Ovary (tissue), 9 donors: ENCODE measurements around the gene C1orf74. TPM values are rescaled to one million over a fixed set of nuclear protein-coding genes. Genes with fewer than 3 reads are reported as not detected.

ENCODE experiments used
- DNase-seq, 5 donors: peaks; one replicate each; pipeline ENCODE4 v3.0.0-alpha.2; 2019 to 2020
- H3K27ac ChIP-seq, 2 donors: fragments of 200-600 bp; one replicate each; pipeline versions ENCODE4 v1.5.1 to v1.8.0; 2019 to 2022
- H3K27me3 ChIP-seq: fragments of 200-600 bp; one replicate; pipeline ENCODE4 v1.8.0; 2022
- H3K36me3 ChIP-seq: fragments of 200-600 bp; sonication (generic); one replicate; pipeline ENCODE4 v1.5.1; 2019
- H3K4me1 ChIP-seq: one replicate; pipeline ENCODE4 v1.8.1; 2013; ENCODE audit warnings: mild to moderate bottlenecking, moderate library complexity; ENCODE audit not compliant: insufficient read depth
- H3K4me3 ChIP-seq: fragments of 200-600 bp; sonication (generic); one replicate; pipeline ENCODE4 v1.5.1; 2017
- H3K9me3 ChIP-seq, 2 donors: fragments of 200-600 bp in 1 of 2; sonication (generic) in 1 of 2; one replicate each; pipeline versions ENCODE4 v1.5.1 to v1.8.1; 2013 to 2019; ENCODE audit warnings: mild to moderate bottlenecking in 1 of 2, moderate library complexity in 1 of 2
- EP300 ChIP-seq: sonication (generic); formaldehyde crosslinking; IDR thresholded peaks from one replicate; pipeline ENCODE4 v1.6.1; 2017; ENCODE audit warnings: antibody characterized with exemption
- POLR2A ChIP-seq: fragments of 450-650 bp; IDR thresholded peaks from one replicate; pipeline ENCODE4 v1.6.1; 2017; ENCODE audit warnings: antibody characterized with exemption, mild to moderate bottlenecking, moderate library complexity
- WGBS, 3 donors: extraction: QIAGEN DNeasy Blood & Tissue Kit in 1 of 3; methylation state at CpG; one replicate each; pipeline versions ENCODE4 v1.1.5 to v1.1.7; 2013 to 2017; 5-methylcytosine and 5-hydroxymethylcytosine counted together
- intact Hi-C, 4 donors: fragments of 100-400 bp; cut with DNase I; formaldehyde crosslinking; loops; one replicate each; pipeline versions ENCODE4 v1.11.0 to v1.15.1; 2022 to 2023
- polyA plus RNA-seq, 2 donors: library from polyadenylated mRNA; stranded (reverse); fragments of 200-250 nt in 1 of 2; fragments of 350-450 nt in 1 of 2; fragmentation: Illumina TruSeq in 1 of 2; extraction: RNeasy Lipid Tissue Mini Kit (QIAGEN cat#74804) in 1 of 2; gene quantifications; one replicate each; pipeline ENCODE4 v1.2.3, GENCODE V29; 2013 to 2014
- total RNA-seq, 7 donors: library from RNA; depleted of rRNA in 2 of 7; stranded (reverse); fragments of >200 nt in 2 of 7; fragmentation: NEBNext Ultra II Directional in 3 of 7; extraction: Animal tissue kit (Norgen Biotek cat#: 25700) in 3 of 7; gene quantifications; one replicate each; pipeline versions ENCODE4 v1.1.0 to v1.2.4, GENCODE V29; 2016 to 2023
- TF ChIP-seq, protein P1 (sequence below), 3 donors: fragments of 450-650 bp in 2 of 3; fragments of 200-600 bp in 1 of 3; IDR thresholded peaks; one replicate each; pipeline versions ENCODE4 v1.5.1 to v1.8.0; 2016 to 2022; ENCODE audit warnings: antibody characterized with exemption in 3 of 3, mild to moderate bottlenecking in 1 of 3
- donor health status: DM: no; HTN: no; CAD: no; lungs with moderate emphysema.
- donor health status: DM: no; HTN: no; CAD: no.
- donor health status: Bipolar disorder and iron deficiency.
- donor health status: DM: yes; HTN: yes; CAD: no.
- donor health status: DM: no; HTN: no; CAD: no.
- donor health status: DM: yes; HTN: yes; CAD: no.

The C1orf74 gene
- total and polyA plus RNA-seq, 9 donors, result 0.62 to 2.5 (median 1.4) TPM

DNA sequence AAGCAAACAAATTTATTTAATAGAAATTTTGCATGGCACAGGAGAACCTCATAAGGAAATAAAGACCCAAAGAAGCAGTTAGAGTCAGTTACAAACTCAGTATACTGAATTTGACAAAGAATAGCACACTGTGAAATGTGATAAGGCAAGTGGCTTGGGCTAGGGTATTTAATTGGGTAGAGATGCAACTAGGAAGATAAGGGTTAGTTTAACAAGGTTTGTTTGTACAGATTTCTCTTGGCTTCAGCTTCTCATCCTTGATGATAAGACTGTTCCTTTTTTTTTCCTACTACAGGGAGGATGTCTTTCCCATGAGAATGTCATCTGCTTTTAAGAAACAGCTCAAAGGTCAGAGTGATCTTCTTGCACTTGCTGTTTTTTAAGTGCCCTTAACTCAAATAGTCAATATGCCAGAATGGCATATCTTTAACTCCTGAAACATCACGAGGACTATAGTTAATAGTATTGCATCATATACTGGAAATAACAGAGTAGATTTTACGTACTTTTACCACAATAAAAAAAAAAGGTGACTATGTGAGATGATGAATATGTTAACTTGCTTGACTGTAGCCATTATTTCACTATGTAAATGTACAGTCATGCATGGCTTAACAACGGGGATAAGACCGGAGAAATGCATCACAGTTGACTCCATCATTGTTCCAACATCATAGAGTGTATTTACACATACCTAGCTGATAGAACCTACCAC, 37.8 kb downstream of the C1orf74 start:
- DNase-seq, result no peak
- Histone ChIP-seq H3K36me3 (no peaks in the 10 kb centered on the region), H3K4me1 (peaks cover 12% of the 10 kb centered on the region), H3K27ac (no peak overlapping the region), H3K27me3 (no peaks in the 10 kb centered on the region), H3K4me3 (no peak overlapping the region), H3K9me3 (no peaks in the 10 kb centered on the region)
- WGBS, 3 donors, result 65 to 67% (median 67%) methylated on average over 4 of the region's 4 CpGs
- TF ChIP-seq, protein P1, sequence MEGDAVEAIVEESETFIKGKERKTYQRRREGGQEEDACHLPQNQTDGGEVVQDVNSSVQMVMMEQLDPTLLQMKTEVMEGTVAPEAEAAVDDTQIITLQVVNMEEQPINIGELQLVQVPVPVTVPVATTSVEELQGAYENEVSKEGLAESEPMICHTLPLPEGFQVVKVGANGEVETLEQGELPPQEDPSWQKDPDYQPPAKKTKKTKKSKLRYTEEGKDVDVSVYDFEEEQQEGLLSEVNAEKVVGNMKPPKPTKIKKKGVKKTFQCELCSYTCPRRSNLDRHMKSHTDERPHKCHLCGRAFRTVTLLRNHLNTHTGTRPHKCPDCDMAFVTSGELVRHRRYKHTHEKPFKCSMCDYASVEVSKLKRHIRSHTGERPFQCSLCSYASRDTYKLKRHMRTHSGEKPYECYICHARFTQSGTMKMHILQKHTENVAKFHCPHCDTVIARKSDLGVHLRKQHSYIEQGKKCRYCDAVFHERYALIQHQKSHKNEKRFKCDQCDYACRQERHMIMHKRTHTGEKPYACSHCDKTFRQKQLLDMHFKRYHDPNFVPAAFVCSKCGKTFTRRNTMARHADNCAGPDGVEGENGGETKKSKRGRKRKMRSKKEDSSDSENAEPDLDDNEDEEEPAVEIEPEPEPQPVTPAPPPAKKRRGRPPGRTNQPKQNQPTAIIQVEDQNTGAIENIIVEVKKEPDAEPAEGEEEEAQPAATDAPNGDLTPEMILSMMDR (IDR thresholded peaks at IDR 0.05), result no peak
- TF ChIP-seq EP300, result no peak
- TF ChIP-seq POLR2A, result no peak
- intact Hi-C loops, result loop anchor here in 3 of 4 donors (5.0 to 10.0 kb wide), 5 partner anchors 49 to 169 kb away; no protein-coding TSS in a partner anchor

DNA sequence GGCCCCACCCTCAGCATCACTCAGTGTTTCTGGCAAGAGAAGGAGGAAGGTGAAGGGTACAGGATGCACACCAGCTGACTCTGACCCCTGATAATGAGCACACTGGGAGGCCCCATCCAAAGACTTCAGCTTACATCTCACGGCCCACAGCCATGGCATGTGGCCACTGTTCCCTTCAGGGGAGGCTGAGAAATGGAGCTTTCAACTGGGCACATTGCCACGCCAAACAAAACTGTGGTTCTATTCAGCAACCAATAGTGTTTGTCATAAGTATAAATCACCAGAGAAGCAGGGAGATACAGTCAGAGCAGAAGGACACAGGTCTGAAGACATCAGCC, 41.2 kb downstream of the C1orf74 start:
- WGBS, 3 donors, result 33 to 41% (median 39%) methylated on average over 2 of the region's 2 CpGs
- TF ChIP-seq EP300, result no peak
- TF ChIP-seq, protein P1 (IDR thresholded peaks at IDR 0.05), result no peak
- no peak for TF ChIP-seq POLR2A
- H3K27me3 ChIP-seq, result no peaks in the 10 kb centered on the region
- intact Hi-C loops, result loop anchor here in 2 of 4 donors (5.0 to 10.0 kb wide), 2 partner anchors 48 to 156 kb away; no protein-coding TSS in a partner anchor
- H3K9me3 ChIP-seq, result no peaks in the 10 kb centered on the region
- no peak overlapping the region for H3K4me3 ChIP-seq
- peak overlapping the region in 1 of 2 donors; percentile 33 for H3K27ac ChIP-seq
- no peaks in the 10 kb centered on the region for H3K36me3 ChIP-seq
- peak; percentile 46 to 80 (median 55) for DNase-seq
- peaks cover 13% of the 10 kb centered on the region for H3K4me1 ChIP-seq

DNA sequence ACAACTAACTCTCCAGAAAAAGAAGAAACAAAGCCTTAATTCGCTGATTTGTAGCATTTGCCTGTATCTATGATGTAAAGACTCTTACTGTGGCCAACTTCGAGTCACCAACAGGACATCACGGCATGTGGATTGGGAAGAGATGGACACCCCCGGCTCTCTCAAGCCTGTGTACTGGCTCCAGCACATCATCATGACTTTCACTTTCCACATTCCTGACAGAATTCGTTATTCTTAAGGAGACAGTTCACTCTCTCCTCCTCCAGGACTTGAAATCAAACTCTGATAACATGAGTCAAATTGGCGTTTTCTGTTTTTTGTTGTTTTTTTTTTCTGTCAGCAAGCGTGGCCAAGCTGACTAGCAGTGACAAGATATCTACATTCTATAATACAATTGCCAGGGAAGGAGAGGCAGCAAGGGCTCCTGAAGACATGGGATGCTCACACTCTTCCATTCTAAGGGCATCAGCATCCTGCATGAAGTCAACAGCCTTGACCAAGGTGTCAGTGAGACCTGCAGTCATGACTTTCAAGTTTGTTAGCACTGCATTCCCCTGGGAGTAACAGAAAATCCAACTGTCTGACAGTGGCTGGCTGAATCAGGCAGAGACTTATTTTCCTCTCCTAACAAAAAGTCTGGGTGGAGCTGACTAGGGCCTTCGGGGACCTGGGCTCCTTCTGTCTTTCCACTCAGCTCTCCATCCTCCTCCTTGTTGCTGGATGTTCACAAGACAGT, 41.8 kb downstream of the C1orf74 start:
- H3K4me1 ChIP-seq, result peaks cover 13% of the 10 kb centered on the region
- intact Hi-C loops, result loop anchor here in 2 of 4 donors (5.0 to 10.0 kb wide), 2 partner anchors 48 to 155 kb away; no protein-coding TSS in a partner anchor
- peak in 1 of 5 donors; percentile 31 for DNase-seq
- H3K27me3 ChIP-seq, result no peaks in the 10 kb centered on the region
- no peaks in the 10 kb centered on the region for H3K9me3 ChIP-seq
- H3K27ac ChIP-seq, result peak overlapping the region; percentile 14 to 33
- WGBS, 3 donors, result 7 to 10% (median 8%) methylated on average over 8 of the region's 8 CpGs
- no peaks in the 10 kb centered on the region for H3K36me3 ChIP-seq
- H3K4me3 ChIP-seq, result no peak overlapping the region
- no peak for TF ChIP-seq POLR2A
- TF ChIP-seq EP300, result no peak
- TF ChIP-seq, protein P1 (IDR thresholded peaks at IDR 0.05), result no peak

DNA sequence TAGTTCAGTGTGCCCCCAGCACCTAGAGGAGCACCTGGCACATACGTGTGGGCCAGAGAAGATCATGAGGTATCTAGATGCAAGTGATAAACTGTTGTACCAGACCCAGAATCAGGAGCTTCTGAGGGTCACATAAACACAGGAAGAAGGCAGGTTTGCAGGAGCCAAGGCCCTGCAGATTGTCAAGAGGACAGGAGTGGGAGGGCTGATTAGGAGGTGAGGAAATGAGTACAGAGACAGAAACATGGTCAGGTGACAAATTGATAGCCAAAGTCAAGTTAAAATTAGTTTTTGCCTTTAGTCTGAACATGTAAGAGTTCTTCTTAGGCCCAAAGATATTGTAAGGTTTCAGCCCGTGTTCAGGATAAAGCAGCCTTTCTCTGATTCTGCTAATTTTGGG, 42.5 kb downstream of the C1orf74 start:
- Histone ChIP-seq H3K36me3 (no peaks in the 10 kb centered on the region), H3K27me3 (no peaks in the 10 kb centered on the region), H3K4me1 (peaks cover 10% of the 10 kb centered on the region), H3K27ac (peak overlapping the region; percentile 14 to 33), H3K9me3 (no peaks in the 10 kb centered on the region), H3K4me3 (no peak overlapping the region)
- no peak for TF ChIP-seq POLR2A
- no peak for TF ChIP-seq EP300
- TF ChIP-seq, protein P1 (IDR thresholded peaks at IDR 0.05), result no peak
- 26 to 49% (median 26%) methylated on average over 2 of the region's 2 CpGs for WGBS, 3 donors
- intact Hi-C loops, result loop anchor here in 2 of 4 donors (5.0 to 10.0 kb wide), 2 partner anchors 47 to 155 kb away; no protein-coding TSS in a partner anchor
- no peak for DNase-seq
